ENCODE measurements around the gene NFASC. TPM values are rescaled to one million over a fixed set of nuclear protein-coding genes. Genes with fewer than 3 reads are reported as not detected.

Gene NFASC
- total RNA-seq, 2 experiments from 2014 or later = not detected

GRCh38 chr1:204960306-204961125 is 89.9 kb downstream of the NFASC start:
- Histone ChIP-seq H3K4me1 (ENCODE audit: insufficient read depth, low read length, poor library complexity, severe bottlenecking) (peaks cover 20% of the 10 kb centered on the region), H3K4me3 (ENCODE audit: low read depth, low read length, poor library complexity, severe bottlenecking) (no peak overlapping the region), H4K20me1 (ENCODE audit: insufficient read depth, low read length) (no peaks in the 10 kb centered on the region), H3K9me3 (ENCODE audit: low read length) (no peaks in the 10 kb centered on the region), H2AFZ (ENCODE audit: low read length) (no peak overlapping the region), H3K36me3 (ENCODE audit: insufficient read depth, low read length) (no peaks in the 10 kb centered on the region), H3K27ac (ENCODE audit: low read depth, low read length, poor library complexity, severe bottlenecking) (no peak overlapping the region), H3K9me2 (ENCODE audit: insufficient read depth, low read length) (no peaks in the 10 kb centered on the region), H3K79me2 (ENCODE audit: insufficient read depth, low read depth, low read length) (no peaks in the 10 kb centered on the region), H3K4me2 (ENCODE audit: low read length) (no peak overlapping the region)
- peak; percentile 31 for DNase-seq (ENCODE audit: low spot score)
- no TSS peak for BruUV-seq (replicated peaks)
- intact Hi-C loops (cut with micrococcal nuclease; ENCODE audit: unreplicated experiment) = no loop called here
- TF ChIP-seq EZH2phosphoT487 (IDR thresholded peaks at IDR 0.05; ENCODE audit: borderline replicate concordance, low read depth, low read length) (no peak), CTCF (conservative IDR thresholded peaks at IDR 0.05; ENCODE audit: low read length) (no peak)
- POLR2A ChIA-PET = no interaction called here
- CTCF ChIA-PET (ENCODE audit: unreplicated experiment) = no interaction called here

- Histone ChIP-seq H4K20me1 (ENCODE audit: insufficient read depth, low read length) (no peaks in the 10 kb centered on the region), H3K4me2 (ENCODE audit: low read length) (peak overlapping the region; percentile 68), H3K4me3 (ENCODE audit: low read depth, low read length, poor library complexity, severe bottlenecking) (peak overlapping the region; percentile 26), H3K79me2 (ENCODE audit: insufficient read depth, low read depth, low read length) (no peaks in the 10 kb centered on the region), H3K9me3 (ENCODE audit: low read length) (no peaks in the 10 kb centered on the region), H3K36me3 (ENCODE audit: insufficient read depth, low read length) (no peaks in the 10 kb centered on the region), H3K4me1 (ENCODE audit: insufficient read depth, low read length, poor library complexity, severe bottlenecking) (peaks cover 20% of the 10 kb centered on the region), H2AFZ (ENCODE audit: low read length) (peak overlapping the region; percentile 86; the same call in 1 of the 2 replicates), H3K27ac (ENCODE audit: low read depth, low read length, poor library complexity, severe bottlenecking) (peak overlapping the region; percentile 22), H3K9me2 (ENCODE audit: insufficient read depth, low read length) (no peaks in the 10 kb centered on the region)
- ChIA-PET CTCF (ENCODE audit: unreplicated experiment) (interaction anchor here (0.6 kb wide), 2 partner anchors 24 to 137 kb away, joined by 3 read pairs; no protein-coding TSS in a partner anchor), POLR2A (no interaction called here)
- intact Hi-C loops (cut with micrococcal nuclease; ENCODE audit: unreplicated experiment) = no loop called here
- TF ChIP-seq CTCF (conservative IDR thresholded peaks at IDR 0.05; ENCODE audit: low read length) = peak; percentile 53
- no peak for TF ChIP-seq EZH2phosphoT487 (IDR thresholded peaks at IDR 0.05; ENCODE audit: borderline replicate concordance, low read depth, low read length)
- BruUV-seq (replicated peaks) = no TSS peak
- peak; percentile 18 for DNase-seq (ENCODE audit: low spot score)
These were observed 91.2 kb downstream of the NFASC start for GRCh38 chr1:204961765-204962419.
